GM12878 (cell line): ENCODE results near the gene GAS2L1. TPM values are rescaled to one million over a fixed set of nuclear protein-coding genes. Genes with fewer than 3 reads are reported as not detected.

Source experiments
- E2F4 ChIP-seq: IDR thresholded peaks from 2 replicates; pipeline ENCODE4 v1.6.1; 2012; ENCODE audit warnings: low read depth, low read length, improper control_type of control experiment
- ELK1 ChIP-seq: IDR thresholded peaks from 2 replicates; pipeline ENCODE4 v1.6.1; 2012; ENCODE audit warnings: low read depth, low read length, improper control_type of control experiment
- HSF1 ChIP-seq: fragments of 150-350 bp; IDR thresholded peaks from 2 replicates; pipeline ENCODE4 v1.6.1; 2014; ENCODE audit warnings: mild to moderate bottlenecking, low read depth, low read length
- IKZF2 ChIP-seq, 2 experiments: fragments of 450-650 bp; IDR thresholded peaks; 2 replicates each; pipeline ENCODE4 v1.6.1; 2017; ENCODE audit warnings: mild to moderate bottlenecking in 2 of 2, moderate library complexity in 2 of 2
- JUNB ChIP-seq: IDR thresholded peaks from 2 replicates; pipeline ENCODE4 v1.6.1; 2016; ENCODE audit warnings: antibody characterized with exemption, mild to moderate bottlenecking
- MEF2A ChIP-seq: IDR thresholded peaks from 2 replicates; pipeline ENCODE4 v1.6.1; 2011; ENCODE audit warnings: low read depth, mild to moderate bottlenecking, low read length, moderate library complexity; ENCODE audit not compliant: insufficient read depth
- NRF1 ChIP-seq: conservative IDR thresholded peaks from 2 replicates; pipeline ENCODE4 v1.6.1; 2011; ENCODE audit warnings: mild to moderate bottlenecking, low read depth, low read length, improper control_type of control experiment
- POLR2A ChIP-seq: IDR thresholded peaks from 2 replicates; pipeline ENCODE4 v1.6.1; 2011; ENCODE audit warnings: low read depth, mild to moderate bottlenecking, low read length
- POU2F2 ChIP-seq: IDR thresholded peaks from 3 replicates; pipeline ENCODE4 v1.6.1; 2011; ENCODE audit warnings: low read depth, mild to moderate bottlenecking, low read length, borderline replicate concordance
- RAD21 ChIP-seq: IDR thresholded peaks from 2 replicates; pipeline ENCODE4 v1.6.1; 2011; ENCODE audit warnings: mild to moderate bottlenecking, low read depth, low read length, moderate library complexity; ENCODE audit not compliant: insufficient read depth
- SMAD5 ChIP-seq: IDR thresholded peaks from 2 replicates; pipeline ENCODE4 v1.6.1; 2016; ENCODE audit warnings: antibody characterized with exemption, low read depth
- SREBF1 ChIP-seq: IDR thresholded peaks from 2 replicates; pipeline ENCODE4 v1.6.1; 2012; ENCODE audit warnings: mild to moderate bottlenecking, low read length
- STAT1 ChIP-seq: fragments of 450-650 bp; conservative IDR thresholded peaks from 2 replicates; pipeline ENCODE4 v1.6.1; 2014; ENCODE audit warnings: antibody characterized with exemption, mild to moderate bottlenecking
- ZNF274 ChIP-seq: IDR thresholded peaks from one replicate; pipeline ENCODE4 v1.8.0; 2011; ENCODE audit not compliant: insufficient read length, insufficient read depth
- polyA plus RNA-seq, 11 experiments: library from polyadenylated mRNA; depleted of rRNA in 4 of 11; unstranded in 6 of 11; stranded (reverse) in 5 of 11; fragments of >200 nt; fragmentation: Nextera tagmentation in 4 of 11; fragmentation: Illumina TruSeq in 1 of 11; extraction: Ambion mirVana in 4 of 11; extraction: Trizol in 1 of 11; gene quantifications; 1 replicate in 1 of 11; 2 replicates in 10 of 11; pipeline versions ENCODE4 v1.2.1 to v1.2.3, GENCODE V29; 2011 to 2016; ENCODE audit warnings: inconsistent platforms in 2 of 11, missing spikeins in 2 of 11, low read depth in 1 of 11
- total RNA-seq, 4 experiments: library from RNA; depleted of rRNA in 3 of 4; stranded (reverse); fragments of >200 nt in 3 of 4; fragmentation: Illumina TruSeq in 1 of 4; extraction: Trizol in 1 of 4; gene quantifications; 2 replicates each; pipeline versions ENCODE4 v1.2.1 to v1.2.3, GENCODE V29; 2013 to 2021
- TF ChIP-seq, protein P1 (sequence below): fragments of 450-650 bp; IDR thresholded peaks from 2 replicates; pipeline ENCODE4 v1.6.1; 2017; ENCODE audit warnings: antibody characterized with exemption, mild to moderate bottlenecking, moderate library complexity
- TF ChIP-seq, protein P2 (sequence below): IDR thresholded peaks from 2 replicates; pipeline ENCODE4 v1.6.1; 2012; ENCODE audit warnings: low read depth, low read length, improper control_type of control experiment
- TF ChIP-seq, protein P3 (sequence below): fragments of 450-650 bp; formaldehyde crosslinking; IDR thresholded peaks from 2 replicates; pipeline ENCODE4 v1.4.0; 2020; ENCODE audit warnings: mild to moderate bottlenecking, moderate library complexity
- TF ChIP-seq, protein P4 (sequence below): fragments of 450-650 bp; IDR thresholded peaks from 2 replicates; pipeline ENCODE4 v1.6.1; 2014; ENCODE audit warnings: mild to moderate bottlenecking

GAS2L1 gene
- total and polyA plus RNA-seq, 10 of the 15 experiments (the other 5 are each of a cell fraction or from before 2014, with no cell fraction given) = 0.03 to 0.13 TPM; not detected in 8

DNA sequence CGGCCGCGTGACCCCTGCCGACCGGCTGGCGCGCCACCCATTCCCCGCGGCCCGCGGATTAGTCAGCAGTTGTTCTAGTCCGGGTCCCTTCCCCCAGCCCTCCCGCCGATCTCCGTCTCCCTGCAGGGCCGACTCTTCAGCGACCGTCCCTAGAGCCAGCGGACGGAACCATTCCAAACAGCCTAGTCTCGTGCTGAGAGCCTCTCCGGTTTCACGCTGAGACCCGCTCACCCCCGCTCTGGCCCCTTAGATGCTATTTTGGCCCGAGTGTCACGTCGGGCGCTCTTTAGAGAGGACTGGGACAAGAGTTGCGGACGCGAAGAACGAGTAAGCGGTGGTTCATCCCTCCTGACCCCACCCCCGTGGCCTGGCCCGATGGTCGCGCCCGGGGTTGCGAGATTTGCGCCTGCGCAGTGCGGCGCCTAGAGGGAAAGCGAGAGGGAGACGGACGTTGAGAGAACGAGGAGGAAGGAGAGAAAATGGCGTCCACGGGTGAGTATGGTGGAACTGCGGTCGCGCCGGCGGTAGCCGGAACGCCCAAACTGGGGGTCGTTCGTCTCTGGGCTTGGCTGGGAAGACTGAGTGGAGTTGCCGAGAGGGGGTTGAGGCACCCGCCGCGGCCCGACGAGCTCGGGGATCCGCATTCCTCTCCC lies 38.5 kb upstream of the GAS2L1 start, which contains the start of the genes EWSR1 and RHBDD3 (continued):
- no peak; the same call in 1 of the 2 replicates for TF ChIP-seq HSF1
- peak; percentile 99 for TF ChIP-seq JUNB
- peak; percentile 94 for TF ChIP-seq STAT1
- peak; percentile 98 for TF ChIP-seq SREBF1
- no peak; the same call in 1 of the 2 replicates for TF ChIP-seq ELK1
- no peak for TF ChIP-seq ZNF274
- peak; percentile 55 to 76 for TF ChIP-seq IKZF2 (IDR thresholded peaks at IDR 0.05)
- TF ChIP-seq, protein P1, sequence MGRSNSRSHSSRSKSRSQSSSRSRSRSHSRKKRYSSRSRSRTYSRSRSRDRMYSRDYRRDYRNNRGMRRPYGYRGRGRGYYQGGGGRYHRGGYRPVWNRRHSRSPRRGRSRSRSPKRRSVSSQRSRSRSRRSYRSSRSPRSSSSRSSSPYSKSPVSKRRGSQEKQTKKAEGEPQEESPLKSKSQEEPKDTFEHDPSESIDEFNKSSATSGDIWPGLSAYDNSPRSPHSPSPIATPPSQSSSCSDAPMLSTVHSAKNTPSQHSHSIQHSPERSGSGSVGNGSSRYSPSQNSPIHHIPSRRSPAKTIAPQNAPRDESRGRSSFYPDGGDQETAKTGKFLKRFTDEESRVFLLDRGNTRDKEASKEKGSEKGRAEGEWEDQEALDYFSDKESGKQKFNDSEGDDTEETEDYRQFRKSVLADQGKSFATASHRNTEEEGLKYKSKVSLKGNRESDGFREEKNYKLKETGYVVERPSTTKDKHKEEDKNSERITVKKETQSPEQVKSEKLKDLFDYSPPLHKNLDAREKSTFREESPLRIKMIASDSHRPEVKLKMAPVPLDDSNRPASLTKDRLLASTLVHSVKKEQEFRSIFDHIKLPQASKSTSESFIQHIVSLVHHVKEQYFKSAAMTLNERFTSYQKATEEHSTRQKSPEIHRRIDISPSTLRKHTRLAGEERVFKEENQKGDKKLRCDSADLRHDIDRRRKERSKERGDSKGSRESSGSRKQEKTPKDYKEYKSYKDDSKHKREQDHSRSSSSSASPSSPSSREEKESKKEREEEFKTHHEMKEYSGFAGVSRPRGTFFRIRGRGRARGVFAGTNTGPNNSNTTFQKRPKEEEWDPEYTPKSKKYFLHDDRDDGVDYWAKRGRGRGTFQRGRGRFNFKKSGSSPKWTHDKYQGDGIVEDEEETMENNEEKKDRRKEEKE = peak; percentile 98
- TF ChIP-seq MEF2A = 0 out of 2 replicates have a peak, but pooled peaks have one; percentile 37
- peak; percentile 41; the same call in 1 of the 2 replicates for TF ChIP-seq E2F4
- 0 out of 3 replicates have a peak, but pooled peaks have one; percentile 57 for TF ChIP-seq POU2F2
- TF ChIP-seq, protein P2, sequence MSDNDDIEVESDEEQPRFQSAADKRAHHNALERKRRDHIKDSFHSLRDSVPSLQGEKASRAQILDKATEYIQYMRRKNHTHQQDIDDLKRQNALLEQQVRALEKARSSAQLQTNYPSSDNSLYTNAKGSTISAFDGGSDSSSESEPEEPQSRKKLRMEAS = peak; percentile 17
- peak; percentile 97 for TF ChIP-seq POLR2A
- TF ChIP-seq, protein P3, sequence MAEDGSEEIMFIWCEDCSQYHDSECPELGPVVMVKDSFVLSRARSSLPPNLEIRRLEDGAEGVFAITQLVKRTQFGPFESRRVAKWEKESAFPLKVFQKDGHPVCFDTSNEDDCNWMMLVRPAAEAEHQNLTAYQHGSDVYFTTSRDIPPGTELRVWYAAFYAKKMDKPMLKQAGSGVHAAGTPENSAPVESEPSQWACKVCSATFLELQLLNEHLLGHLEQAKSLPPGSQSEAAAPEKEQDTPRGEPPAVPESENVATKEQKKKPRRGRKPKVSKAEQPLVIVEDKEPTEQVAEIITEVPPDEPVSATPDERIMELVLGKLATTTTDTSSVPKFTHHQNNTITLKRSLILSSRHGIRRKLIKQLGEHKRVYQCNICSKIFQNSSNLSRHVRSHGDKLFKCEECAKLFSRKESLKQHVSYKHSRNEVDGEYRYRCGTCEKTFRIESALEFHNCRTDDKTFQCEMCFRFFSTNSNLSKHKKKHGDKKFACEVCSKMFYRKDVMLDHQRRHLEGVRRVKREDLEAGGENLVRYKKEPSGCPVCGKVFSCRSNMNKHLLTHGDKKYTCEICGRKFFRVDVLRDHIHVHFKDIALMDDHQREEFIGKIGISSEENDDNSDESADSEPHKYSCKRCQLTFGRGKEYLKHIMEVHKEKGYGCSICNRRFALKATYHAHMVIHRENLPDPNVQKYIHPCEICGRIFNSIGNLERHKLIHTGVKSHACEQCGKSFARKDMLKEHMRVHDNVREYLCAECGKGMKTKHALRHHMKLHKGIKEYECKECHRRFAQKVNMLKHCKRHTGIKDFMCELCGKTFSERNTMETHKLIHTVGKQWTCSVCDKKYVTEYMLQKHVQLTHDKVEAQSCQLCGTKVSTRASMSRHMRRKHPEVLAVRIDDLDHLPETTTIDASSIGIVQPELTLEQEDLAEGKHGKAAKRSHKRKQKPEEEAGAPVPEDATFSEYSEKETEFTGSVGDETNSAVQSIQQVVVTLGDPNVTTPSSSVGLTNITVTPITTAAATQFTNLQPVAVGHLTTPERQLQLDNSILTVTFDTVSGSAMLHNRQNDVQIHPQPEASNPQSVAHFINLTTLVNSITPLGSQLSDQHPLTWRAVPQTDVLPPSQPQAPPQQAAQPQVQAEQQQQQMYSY (CRISPR knock-in tag) = peak; percentile 29; the same call in 1 of the 2 replicates
- TF ChIP-seq, protein P4, sequence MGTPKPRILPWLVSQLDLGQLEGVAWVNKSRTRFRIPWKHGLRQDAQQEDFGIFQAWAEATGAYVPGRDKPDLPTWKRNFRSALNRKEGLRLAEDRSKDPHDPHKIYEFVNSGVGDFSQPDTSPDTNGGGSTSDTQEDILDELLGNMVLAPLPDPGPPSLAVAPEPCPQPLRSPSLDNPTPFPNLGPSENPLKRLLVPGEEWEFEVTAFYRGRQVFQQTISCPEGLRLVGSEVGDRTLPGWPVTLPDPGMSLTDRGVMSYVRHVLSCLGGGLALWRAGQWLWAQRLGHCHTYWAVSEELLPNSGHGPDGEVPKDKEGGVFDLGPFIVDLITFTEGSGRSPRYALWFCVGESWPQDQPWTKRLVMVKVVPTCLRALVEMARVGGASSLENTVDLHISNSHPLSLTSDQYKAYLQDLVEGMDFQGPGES = peak; percentile 86
- peak; percentile 50 for TF ChIP-seq NRF1
- TF ChIP-seq SMAD5 = peak; percentile 73
- TF ChIP-seq RAD21 = no peak
